Renal cortical epithelial cell (primary cell): ENCODE results near the gene ESRRA. TPM values are rescaled to one million over a fixed set of nuclear protein-coding genes. Genes with fewer than 3 reads are reported as not detected.
"Not testable (repeated sequence)": the region's sequence is repeated elsewhere in the genome, so short reads cannot be mapped to it uniquely, and the experiment has no call there.

Experiments used
- DNase-seq: peaks from one replicate; pipeline ENCODE4 v3.0.0-alpha.2; 2011; ENCODE audit warnings: low read depth
- total RNA-seq: library from RNA; depleted of rRNA; stranded (reverse); fragments of >200 nt; gene quantifications from 2 replicates; pipeline ENCODE4 v1.2.3, GENCODE V29; 2014

The ESRRA gene
- total RNA-seq, 1 donor from 2014 or later: 54.0 TPM

DNA sequence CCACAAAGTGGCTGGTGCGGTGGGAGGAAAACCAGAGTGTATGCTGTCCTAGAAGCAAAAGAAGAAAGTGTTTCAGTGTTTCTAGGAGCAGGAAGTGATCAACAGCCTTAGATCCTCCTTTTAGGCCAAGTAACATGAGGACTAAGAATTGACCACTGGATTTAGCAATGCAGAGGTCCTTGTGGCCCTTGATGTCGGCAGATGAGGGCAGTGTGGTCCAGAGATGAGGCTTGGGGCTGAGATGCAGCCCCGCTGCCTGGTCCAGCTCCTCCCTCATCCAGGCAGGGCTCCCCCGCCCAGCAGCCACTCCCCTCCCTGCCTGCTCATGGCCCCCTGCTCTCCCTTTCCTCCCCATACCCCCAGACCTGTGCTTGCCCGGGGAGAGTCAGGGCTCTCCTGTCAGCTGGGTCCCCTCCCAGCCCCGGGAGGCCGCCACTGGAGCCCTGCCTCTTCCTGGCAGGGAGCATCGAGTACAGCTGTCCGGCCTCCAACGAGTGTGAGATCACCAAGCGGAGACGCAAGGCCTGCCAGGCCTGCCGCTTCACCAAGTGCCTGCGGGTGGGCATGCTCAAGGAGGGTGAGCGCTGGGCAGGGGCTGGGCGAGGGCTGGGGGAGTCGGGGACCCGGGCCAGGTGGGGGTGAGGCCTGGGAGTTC, 8.3 kb downstream of the ESRRA start:
- no peak for DNase-seq

DNA sequence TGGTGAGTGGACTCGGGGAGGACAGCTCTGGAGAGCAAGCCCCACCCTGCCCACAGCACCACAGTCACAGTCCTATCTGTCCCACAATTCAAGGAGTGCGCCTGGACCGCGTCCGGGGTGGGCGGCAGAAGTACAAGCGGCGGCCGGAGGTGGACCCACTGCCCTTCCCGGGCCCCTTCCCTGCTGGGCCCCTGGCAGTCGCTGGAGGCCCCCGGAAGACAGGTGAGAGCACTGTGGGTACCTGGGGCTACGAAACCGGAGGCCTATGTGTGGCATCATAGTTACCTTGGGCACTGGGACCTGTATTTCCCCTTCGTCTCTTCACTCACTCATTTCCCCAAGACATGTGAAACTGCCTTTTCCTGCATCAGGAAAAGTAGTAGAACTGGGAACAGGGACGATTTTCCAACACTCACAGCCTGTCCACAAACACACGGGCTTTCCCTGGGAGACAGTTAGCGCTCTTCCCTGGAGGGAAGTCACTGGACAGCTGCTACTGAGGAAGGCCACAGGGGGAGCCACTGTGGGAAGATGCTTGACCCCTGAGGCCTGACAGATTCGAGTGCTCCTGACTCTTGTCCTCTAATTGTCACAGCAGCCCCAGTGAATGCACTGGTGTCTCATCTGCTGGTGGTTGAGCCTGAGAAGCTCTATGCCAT, 9.0 kb downstream of the ESRRA start:
- no peak for DNase-seq

DNA sequence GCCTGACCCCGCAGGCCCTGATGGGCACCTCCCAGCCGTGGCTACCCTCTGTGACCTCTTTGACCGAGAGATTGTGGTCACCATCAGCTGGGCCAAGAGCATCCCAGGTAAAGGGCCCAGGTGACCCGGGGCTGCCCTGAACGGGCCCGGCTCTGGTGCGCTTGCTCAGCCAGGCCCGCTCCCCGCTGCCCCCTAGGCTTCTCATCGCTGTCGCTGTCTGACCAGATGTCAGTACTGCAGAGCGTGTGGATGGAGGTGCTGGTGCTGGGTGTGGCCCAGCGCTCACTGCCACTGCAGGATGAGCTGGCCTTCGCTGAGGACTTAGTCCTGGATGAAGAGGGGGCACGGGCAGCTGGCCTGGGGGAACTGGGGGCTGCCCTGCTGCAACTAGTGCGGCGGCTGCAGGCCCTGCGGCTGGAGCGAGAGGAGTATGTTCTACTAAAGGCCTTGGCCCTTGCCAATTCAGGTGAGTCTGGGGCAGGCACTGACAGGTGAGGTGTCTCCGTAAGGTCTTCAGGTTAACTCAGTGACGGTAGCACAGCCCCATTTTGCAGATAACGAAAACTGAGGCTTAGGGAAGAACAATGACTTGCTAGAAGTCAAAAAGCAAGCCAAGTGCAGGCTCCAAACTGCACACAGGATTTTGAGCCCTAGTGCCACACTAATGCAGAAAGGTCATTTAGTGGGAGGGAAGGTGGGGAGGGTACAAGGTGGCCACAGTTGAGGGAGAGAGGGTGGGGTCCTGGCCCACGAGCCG, 9.7 kb downstream of the ESRRA start:
- no peak for DNase-seq

DNA sequence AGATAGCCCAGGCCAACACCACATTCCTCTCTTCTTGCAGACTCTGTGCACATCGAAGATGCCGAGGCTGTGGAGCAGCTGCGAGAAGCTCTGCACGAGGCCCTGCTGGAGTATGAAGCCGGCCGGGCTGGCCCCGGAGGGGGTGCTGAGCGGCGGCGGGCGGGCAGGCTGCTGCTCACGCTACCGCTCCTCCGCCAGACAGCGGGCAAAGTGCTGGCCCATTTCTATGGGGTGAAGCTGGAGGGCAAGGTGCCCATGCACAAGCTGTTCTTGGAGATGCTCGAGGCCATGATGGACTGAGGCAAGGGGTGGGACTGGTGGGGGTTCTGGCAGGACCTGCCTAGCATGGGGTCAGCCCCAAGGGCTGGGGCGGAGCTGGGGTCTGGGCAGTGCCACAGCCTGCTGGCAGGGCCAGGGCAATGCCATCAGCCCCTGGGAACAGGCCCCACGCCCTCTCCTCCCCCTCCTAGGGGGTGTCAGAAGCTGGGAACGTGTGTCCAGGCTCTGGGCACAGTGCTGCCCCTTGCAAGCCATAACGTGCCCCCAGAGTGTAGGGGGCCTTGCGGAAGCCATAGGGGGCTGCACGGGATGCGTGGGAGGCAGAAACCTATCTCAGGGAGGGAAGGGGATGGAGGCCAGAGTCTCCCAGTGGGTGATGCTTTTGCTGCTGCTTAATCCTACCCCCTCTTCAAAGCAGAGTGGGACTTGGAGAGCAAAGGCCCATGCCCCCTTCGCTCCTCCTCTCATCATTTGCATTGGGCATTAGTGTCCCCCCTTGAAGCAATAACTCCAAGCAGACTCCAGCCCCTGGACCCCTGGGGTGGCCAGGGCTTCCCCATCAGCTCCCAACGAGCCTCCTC, 10.6 kb downstream of the ESRRA start:
- DNase-seq: not testable (repeated sequence)

DNA sequence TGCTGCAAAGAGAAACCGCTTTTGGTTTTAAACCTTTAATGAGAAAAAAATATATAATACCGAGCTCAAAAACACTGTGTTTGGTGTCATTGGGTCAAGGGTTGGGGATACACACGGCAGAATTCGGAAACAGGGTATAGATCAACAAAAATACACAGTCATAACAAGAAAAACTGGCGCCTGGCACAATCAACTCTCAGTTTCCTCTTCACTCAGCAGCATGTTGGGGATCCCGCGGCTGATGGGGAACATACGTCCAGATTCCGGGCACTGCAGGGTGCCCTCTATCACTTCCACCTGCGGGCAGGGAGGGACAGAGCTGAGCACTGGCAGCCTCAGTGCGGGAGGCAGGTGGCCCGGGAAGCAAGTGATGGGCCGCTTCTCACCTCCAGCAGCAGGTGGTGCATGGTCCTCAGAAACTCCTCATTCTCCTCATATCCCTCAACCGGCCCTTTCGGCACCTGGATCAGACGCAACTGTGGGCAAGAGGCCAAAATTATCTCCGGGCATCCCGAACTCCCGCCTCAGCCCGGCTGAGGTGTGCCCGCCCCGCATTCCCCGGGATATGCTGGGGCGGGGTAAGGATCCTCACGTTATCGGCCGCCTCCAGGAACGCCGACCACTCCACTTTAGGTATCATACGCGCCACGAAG, 11.5 kb downstream of the ESRRA start:
- no peak for DNase-seq

- DNase-seq: peak; percentile 99
Observed at GRCh38 chr11:64317325-64317960, 12.1 kb downstream of the ESRRA start, which contains the start of gene TRMT112. TSS of gene TRMT112 (minus strand) at chr11:64317559. CDS start at chr11:64317526, 33 bp downstream.

DNA sequence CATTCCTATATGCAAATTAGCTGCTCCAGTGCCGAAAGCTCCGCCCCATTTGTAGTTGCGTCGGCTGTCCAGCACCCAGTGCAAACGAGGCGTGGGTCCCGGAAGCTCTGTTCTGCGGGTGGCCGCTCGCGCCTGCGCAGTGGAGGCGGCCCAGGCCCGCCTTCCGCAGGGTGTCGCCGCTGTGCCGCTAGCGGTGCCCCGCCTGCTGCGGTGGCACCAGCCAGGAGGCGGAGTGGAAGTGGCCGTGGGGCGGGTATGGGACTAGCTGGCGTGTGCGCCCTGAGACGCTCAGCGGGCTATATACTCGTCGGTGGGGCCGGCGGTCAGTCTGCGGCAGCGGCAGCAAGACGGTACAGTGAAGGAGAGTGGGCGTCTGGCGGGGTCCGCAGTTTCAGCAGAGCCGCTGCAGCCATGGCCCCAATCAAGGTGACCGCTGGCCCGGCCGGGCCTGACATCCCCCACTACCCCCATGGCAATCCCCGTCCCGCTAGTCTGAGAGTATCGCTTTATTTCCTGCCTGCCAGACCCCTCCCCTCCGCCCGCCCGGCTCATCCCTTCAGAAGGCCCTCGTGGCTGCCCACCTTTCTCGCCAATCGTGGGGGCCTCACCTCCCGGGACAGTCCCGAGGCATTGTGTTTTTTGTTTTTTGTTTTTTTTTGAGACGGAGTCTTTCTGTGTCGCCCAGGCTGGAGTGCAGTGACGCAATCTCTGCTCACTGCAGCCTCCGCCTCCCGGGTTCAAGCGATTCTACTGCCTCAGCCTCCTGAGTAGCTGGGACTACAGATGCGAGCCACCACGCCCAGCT, 12.8 kb downstream of the ESRRA start, which contains the start of gene PRDX5:
PRDX5 (plus strand) TSS at position 161 of the 805 bp plus-strand sequence; CDS start at position 256, 95 bp downstream.
- DNase-seq: peak; percentile 91

DNA sequence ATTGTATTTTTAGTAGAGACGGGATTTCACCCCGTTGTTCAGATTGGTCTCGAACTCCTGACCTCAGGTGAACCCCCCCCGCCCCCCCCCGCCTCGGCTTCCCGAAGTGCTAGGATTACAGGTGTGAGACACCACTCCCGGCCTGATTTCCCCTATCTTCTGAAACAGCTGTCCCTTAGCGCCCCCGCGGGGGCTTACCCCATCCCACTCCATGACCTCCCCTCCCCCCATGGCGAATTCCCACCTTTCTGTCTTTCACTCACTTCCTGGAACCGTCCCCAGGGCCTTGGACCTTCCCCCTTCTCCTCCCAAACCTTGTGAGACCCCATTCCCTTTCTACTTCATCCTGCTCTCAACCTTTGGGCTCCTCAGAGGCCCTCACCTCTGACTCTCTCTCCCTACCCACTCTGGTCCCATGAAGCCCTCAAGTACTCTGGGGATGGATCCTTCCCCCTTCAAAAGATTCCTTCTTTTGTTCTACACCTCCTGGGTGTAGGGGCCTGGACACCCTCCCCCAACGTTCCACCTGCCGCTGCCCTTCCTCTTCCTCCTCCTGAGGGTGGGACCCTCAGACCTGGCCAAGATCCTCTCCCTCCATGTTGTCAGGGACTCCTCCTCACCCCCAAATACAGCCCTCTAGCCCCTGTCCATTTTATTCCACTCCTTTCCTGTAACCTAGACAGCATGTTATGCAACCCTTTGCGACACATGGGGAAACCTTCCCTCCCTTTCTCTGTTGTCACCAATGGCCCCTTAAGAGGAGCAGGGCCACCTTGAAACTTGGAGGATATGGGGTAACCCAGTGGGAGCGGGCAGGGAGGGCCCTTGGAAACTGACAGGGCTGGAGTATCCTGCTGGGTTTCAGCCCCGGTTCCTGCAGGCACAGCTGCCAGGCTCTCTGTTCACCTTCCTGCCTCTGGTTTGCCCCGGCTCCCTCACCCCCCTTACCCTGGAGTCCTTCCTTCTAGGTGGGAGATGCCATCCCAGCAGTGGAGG, 13.7 kb downstream of the ESRRA start:
- DNase-seq: no peak

DNA sequence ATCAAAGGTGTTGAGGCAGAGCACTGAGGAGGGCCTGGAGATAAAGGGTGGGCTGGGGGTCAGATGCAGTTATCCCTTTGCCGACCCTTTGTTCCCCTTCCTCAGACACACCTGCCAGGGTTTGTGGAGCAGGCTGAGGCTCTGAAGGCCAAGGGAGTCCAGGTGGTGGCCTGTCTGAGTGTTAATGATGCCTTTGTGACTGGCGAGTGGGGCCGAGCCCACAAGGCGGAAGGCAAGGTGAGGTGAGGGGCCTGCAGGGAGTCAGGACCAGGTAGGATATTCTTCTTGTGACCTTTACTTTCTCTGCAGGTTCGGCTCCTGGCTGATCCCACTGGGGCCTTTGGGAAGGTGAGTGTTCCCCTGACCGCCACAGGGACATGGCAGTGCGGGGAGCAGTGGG, 15.2 kb downstream of the ESRRA start:
- DNase-seq: no peak

GRCh38 chr11:64321026-64321425, 15.7 kb downstream of the ESRRA start:
- no peak for DNase-seq

- DNase-seq: peak; percentile 30
Observed at GRCh38 chr11:64321533-64321932, 16.2 kb downstream of the ESRRA start.

DNA sequence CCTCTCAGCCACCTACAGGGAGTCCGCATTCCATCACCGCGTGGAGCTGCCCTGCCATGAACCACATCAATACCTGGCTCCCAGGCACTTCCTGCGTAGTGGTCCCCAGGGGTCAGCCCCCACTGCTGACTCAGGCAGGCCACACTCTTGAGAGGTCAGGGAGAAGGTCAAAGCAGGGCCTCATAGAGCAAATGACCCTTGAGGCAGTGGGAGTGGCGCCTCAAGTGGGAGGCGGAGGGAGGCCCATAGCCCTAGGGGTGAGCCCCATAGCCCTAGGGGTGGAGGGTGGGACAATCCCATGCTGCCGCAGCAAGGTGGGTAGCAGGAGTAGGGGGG, 17.6 kb downstream of the ESRRA start:
- DNase-seq: no peak

DNA sequence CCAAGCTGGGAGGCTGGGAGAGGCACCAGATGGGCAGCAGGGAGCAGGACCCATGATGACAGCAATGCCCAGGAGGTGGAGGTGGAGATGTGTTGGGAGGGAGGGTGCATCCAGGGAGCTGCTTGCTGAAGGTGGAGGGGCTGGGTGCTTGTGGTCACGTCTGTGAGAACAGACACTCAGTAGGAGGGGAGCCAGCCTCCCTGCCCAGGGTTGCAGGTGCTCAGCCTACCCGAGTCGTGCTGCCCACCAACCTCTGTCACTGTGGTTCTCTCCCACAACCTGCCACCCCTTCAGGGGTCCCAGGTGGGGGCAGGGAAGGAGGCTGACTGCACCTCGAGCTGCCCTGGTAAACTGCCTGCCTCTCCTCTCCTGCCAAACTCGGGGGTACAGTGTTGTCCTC, 18.0 kb downstream of the ESRRA start:
- DNase-seq: no peak

DNA sequence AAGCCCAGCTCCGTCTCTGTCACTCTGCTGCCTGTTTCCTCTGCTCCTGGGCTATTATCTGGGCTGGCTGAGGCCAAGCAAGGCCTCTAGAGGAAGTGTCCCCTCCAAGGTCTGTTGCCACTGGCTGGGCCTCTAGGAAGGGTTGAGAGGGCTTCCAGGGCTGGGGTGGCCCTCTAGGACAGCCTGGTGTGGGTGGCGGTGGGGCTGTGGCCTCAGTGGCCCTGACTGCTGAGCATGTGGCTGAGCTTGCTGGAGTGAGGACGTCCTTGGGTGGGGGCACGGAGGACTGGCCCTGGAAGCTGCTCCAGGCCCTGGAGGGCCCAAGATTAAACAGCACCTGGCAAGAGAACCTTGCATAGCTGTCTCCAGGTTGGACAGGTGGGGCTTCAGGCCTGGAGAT, 18.7 kb downstream of the ESRRA start:
- DNase-seq: not testable (repeated sequence)

DNA sequence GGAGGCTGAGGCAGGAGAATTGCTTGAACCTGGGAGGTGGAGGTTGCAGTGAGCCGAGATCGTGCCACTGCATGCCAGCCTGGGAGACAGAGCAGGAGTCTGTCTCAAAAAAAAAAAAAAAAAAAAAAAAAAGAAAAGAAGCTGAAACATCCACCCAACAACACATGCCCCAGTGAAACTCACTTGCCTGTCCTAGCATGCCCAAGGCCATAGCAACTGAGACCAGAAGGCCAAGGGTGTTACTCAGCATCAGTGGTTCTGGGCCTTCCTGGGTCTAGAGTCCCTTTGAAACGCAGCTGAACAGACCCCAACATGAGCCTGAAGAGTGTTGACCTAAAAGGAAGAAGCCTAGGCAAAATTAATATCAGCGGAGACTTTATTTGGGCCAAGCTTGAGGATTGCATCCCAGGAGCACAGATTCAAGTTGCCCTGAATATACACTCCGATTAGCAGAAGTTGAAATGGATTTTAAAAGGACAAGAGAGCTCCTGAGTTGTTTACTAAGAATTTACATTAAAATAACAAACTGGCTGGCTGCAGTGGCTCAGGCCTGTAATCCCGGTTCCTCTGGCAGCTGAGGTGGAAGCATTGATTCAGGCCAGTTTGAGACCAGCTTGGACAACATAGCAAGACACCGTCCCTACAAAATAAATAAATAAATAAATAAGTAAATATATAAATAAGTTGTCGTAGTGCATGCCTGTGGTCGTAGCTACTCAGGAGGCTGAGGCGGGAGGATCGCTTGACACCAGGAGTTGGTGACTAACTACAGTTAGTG, 19.6 kb downstream of the ESRRA start:
- no peak for DNase-seq

- no peak for DNase-seq
Observed at GRCh38 chr11:64327375-64327774, 22.1 kb downstream of the ESRRA start.

DNA sequence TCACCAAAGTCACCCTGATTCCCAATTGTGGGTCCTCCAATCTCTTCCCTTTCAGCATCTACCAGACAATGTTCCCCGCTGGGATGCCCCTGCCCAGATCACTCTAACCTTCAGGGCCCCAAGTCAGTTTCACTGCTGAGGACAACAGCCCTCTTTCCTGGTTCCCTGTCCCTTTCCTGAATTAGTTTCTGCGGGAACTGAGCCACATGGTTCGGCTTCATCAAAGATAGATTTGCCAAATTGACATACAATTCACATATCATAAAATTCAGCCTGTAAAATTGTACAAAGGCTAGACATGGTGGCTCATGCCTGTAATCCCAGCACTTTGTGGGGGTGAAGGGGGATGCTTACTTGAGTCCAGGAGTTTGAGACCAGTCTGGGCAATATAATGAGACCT, 22.7 kb downstream of the ESRRA start:
- no peak for DNase-seq

GRCh38 chr11:64330888-64331287, 25.6 kb downstream of the ESRRA start:
- DNase-seq: no peak
